GM20000 (cell line): Measurements from ENCODE around the gene DNAJB12.
"Not testable (repeated sequence)": the region's sequence is repeated elsewhere in the genome, so short reads cannot be mapped to it uniquely, and the experiment has no call there.

Source experiments
- DNase-seq: peaks from one replicate; pipeline ENCODE4 v3.0.0; 2012; ENCODE audit warnings: low spot score
- TF ChIP-seq, protein P1 (sequence below): IDR thresholded peaks from 2 replicates; pipeline ENCODE4 v1.5.1; 2012; ENCODE audit warnings: mild to moderate bottlenecking, control low read depth; ENCODE audit errors: extremely low read depth, missing control alignments

DNAJB12 gene

GRCh38 chr10:72354356-72355213 lies at the start of gene DNAJB12:
Gene DNAJB12, minus strand, starts transcription at chr10:72354919. Its CDS starts 22 bp downstream, at chr10:72354897.
- TF ChIP-seq, protein P1, sequence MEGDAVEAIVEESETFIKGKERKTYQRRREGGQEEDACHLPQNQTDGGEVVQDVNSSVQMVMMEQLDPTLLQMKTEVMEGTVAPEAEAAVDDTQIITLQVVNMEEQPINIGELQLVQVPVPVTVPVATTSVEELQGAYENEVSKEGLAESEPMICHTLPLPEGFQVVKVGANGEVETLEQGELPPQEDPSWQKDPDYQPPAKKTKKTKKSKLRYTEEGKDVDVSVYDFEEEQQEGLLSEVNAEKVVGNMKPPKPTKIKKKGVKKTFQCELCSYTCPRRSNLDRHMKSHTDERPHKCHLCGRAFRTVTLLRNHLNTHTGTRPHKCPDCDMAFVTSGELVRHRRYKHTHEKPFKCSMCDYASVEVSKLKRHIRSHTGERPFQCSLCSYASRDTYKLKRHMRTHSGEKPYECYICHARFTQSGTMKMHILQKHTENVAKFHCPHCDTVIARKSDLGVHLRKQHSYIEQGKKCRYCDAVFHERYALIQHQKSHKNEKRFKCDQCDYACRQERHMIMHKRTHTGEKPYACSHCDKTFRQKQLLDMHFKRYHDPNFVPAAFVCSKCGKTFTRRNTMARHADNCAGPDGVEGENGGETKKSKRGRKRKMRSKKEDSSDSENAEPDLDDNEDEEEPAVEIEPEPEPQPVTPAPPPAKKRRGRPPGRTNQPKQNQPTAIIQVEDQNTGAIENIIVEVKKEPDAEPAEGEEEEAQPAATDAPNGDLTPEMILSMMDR: no peak
- DNase-seq: peak; percentile 94

DNA sequence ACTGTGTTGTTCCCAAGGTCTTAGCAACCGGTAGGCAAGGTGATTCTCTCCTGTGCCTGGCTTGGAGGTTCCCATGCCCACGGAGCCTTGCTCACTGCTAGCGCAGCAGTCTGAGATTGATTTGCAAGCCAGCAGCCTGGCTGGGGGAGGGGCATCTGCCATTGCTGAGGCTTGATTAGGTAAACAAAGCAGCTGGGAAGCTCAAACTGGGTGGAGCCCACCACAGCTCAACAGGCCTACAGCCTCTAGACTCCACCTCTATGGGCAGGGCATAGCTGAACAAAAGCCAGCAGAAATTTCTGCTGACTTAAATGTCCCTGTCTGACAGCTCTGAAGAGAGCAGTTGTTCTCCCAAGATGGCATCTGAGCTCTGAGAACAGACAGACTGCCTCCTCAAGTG lies 40.9 kb upstream of the DNAJB12 start:
- not testable (repeated sequence) for DNase-seq

- no peak for DNase-seq
- TF ChIP-seq, protein P1: no peak
These were observed 37.9 kb upstream of the DNAJB12 start for GRCh38 chr10:72392571-72392970.

DNA sequence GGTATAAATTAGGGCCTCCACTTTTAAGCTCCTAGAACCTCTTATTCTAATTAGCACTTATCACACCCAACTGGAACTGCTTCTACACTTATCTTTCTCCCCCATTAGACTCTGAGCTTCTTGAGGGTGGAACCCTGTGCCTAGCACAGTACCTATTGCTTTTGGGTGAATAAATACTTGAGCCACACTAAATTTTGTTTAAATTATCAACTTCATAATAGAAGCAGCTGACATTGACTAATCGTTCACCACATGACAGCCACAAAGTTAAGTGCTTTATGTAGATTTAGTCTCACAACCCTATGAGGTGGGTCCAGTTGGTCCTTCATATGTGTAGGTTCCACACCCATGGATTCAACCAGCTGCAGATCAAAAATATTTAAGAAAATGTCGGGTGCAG lies 36.0 kb upstream of the DNAJB12 start:
- TF ChIP-seq, protein P1: no peak
- DNase-seq: no peak

DNA sequence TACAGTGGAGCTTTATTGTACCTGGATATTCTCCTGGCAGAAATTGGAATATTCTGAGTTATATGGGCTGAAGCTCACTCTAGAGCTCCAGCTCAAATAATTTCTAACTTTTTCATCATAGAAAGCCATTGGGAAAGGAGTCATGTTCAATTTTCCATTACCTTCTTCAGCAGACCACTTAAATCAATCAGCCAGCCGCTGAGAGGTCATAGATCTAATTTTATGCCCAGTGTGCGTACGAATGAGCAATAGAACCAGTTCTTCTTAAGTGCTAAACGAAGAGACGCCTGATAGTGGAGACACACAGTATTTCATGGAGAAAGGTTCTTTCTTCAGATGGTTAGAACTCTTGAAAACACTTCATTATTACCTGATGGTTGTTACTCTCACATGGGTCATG lies 35.0 kb upstream of the DNAJB12 start:
- TF ChIP-seq, protein P1: no peak

DNA sequence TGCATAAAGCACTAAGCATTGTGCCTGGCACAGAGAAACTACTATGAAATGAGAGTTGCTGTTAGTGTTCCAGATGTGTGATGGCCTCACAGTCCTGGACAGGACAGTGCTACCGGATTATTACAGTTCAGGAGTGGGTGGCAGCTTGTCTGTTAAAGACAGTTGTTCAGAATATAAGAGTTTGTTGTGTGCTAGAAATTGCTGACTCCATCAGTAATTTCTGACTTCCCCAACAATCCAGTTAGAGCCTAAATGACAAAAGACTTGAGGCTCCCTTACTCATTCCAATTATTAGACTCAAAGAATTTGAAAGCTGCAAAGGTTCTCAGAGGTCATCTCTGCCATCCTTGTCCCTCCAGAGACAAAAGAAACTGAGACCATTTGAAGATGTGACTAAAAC lies 34.3 kb upstream of the DNAJB12 start:
- TF ChIP-seq, protein P1: no peak
- no peak for DNase-seq

More for the DNA sequence above, 35.0 kb upstream of the DNAJB12 start:
- no peak for DNase-seq

- no peak for DNase-seq
- TF ChIP-seq, protein P1: no peak
These were observed 33.3 kb upstream of the DNAJB12 start for GRCh38 chr10:72388062-72388461.
